SU-DHL-6 (cell line): Measurements from ENCODE around the gene ARIH1.

Experiments
- H2AFZ ChIP-seq: fragments of 200-600 bp; sonication (generic); 2 replicates; pipeline ENCODE4 v1.6.1; 2014; ENCODE audit warnings: low read depth, mild to moderate bottlenecking, moderate library complexity, mixed read lengths, antibody characterized with exemption, low read length; ENCODE audit not compliant: severe bottlenecking
- H3F3A ChIP-seq: fragments of 200-600 bp; shearing (Covaris generic); 2 replicates; pipeline ENCODE4 v1.6.0; 2016; ENCODE audit warnings: antibody characterized with exemption, mild to moderate bottlenecking; ENCODE audit not compliant: insufficient read depth
- H3K27ac ChIP-seq: fragments of 200-600 bp; sonication (generic); 2 replicates; pipeline ENCODE4 v1.5.1; 2016; ENCODE audit warnings: low read depth, mild to moderate bottlenecking, low read length, moderate library complexity, mixed read lengths
- H3K27me3 ChIP-seq: fragments of 200-600 bp; sonication (generic), shearing (Covaris generic); 2 replicates; pipeline ENCODE4 v1.6.0; 2014; ENCODE audit warnings: mild to moderate bottlenecking, low read length
- H3K36me3 ChIP-seq: fragments of 200-600 bp; sonication (generic); 2 replicates; pipeline ENCODE4 v1.6.1; 2014; ENCODE audit warnings: mild to moderate bottlenecking, low read length, mixed read lengths
- H3K4me2 ChIP-seq: fragments of 300-600, 200-600 bp; shearing (Covaris generic), sonication (generic); 2 replicates; pipeline ENCODE4 v1.6.0; 2014; ENCODE audit warnings: low read length, low read depth, mild to moderate bottlenecking; ENCODE audit not compliant: poor library complexity, severe bottlenecking
- H3K4me3 ChIP-seq: fragments of 200-600 bp; sonication (generic); 2 replicates; pipeline ENCODE4 v1.5.1; 2014; ENCODE audit warnings: antibody characterized with exemption, low read length, mild to moderate bottlenecking, mixed read lengths; ENCODE audit not compliant: insufficient read depth, poor library complexity, severe bottlenecking
- H3K79me2 ChIP-seq: fragments of 200-600 bp; sonication (generic); 2 replicates; pipeline ENCODE4 v1.6.1; 2014; ENCODE audit warnings: mild to moderate bottlenecking, low read length, moderate library complexity; ENCODE audit not compliant: insufficient read depth
- H3K9ac ChIP-seq: fragments of 200-600 bp; sonication (generic); 2 replicates; pipeline ENCODE4 v1.7.0; 2014; ENCODE audit warnings: mild to moderate bottlenecking, low read length
- H3K9me2 ChIP-seq: fragments of 200-600 bp; sonication (generic); replicated peaks from 2 replicates; pipeline ENCODE4 v1.6.1; 2014; ENCODE audit warnings: low read length; ENCODE audit not compliant: insufficient read depth
- H3K9me3 ChIP-seq: fragments of 200-600 bp; sonication (generic); 2 replicates; pipeline ENCODE4 v1.6.1; 2014; ENCODE audit warnings: low read length, mixed read lengths; ENCODE audit not compliant: insufficient read depth
- H4K20me1 ChIP-seq: fragments of 200-600 bp; sonication (generic); 2 replicates; pipeline ENCODE4 v1.6.1; 2014; ENCODE audit warnings: low read depth, mild to moderate bottlenecking, antibody characterized with exemption, low read length, moderate library complexity, mixed read lengths
- CTCF ChIP-seq: fragments of 200-600 bp; sonication (generic); IDR thresholded peaks from one replicate; pipeline ENCODE4 v1.5.1; 2017; ENCODE audit warnings: antibody characterized with exemption, mild to moderate bottlenecking, low read length, moderate library complexity; ENCODE audit not compliant: insufficient read depth, poor library complexity, severe bottlenecking
- EZH2phosphoT487 ChIP-seq: fragments of 200-600 bp; sonication (generic), shearing (Covaris generic); conservative IDR thresholded peaks from 2 replicates; pipeline ENCODE4 v1.6.1; 2018; ENCODE audit warnings: mild to moderate bottlenecking, antibody characterized with exemption, low read length, moderate library complexity, mixed read lengths

The ARIH1 gene

DNA sequence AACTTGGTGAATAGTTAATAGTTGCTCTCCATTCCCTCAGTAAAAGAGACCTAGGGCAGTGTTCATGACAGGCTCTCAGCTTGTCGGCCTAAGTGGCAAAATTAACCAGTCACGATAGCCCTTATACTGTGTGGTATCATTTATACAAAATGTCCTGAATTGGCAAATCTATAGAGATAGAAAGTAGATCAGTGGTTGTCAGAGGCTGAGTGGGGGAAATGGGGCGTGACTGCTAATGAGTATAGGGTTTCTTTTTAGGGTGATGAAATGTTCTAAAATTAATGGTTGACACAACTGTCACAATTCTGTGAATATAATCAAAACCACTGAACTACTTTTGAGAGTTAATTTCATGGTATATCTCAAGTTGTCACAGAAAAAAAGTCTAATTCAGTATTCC, 20.9 kb downstream of the ARIH1 start:
- H3K36me3 ChIP-seq = no peaks in the 10 kb centered on the region
- peaks cover 18% of the 10 kb centered on the region; the same call in 1 of the 2 replicates for H4K20me1 ChIP-seq
- no peak overlapping the region for H3K27ac ChIP-seq

DNA sequence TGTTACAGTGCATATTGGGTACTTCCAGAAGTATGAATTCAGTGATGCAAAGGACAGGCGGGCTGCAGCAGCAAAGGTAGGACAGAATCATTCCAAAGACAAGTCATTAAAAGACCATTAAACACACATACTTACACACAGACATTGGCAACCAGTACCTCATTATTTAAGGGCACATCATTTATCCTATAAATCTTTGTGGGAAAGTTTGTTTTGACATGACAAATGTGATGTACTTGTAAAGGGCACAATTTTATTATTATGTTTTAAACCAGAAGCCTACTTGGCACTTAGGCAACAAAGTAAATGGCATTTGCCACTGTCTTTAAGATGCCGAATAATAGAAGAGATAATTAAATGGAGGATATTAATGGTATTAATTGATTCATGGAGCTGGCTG, 22.7 kb downstream of the ARIH1 start:
- no peak for TF ChIP-seq CTCF
- no peak for TF ChIP-seq EZH2phosphoT487
- Histone ChIP-seq H3K9me3 (no peaks in the 10 kb centered on the region), H3K27ac (no peak overlapping the region), H2AFZ (no peak overlapping the region), H4K20me1 (peaks cover 18% of the 10 kb centered on the region; the same call in 1 of the 2 replicates), H3K27me3 (no peaks in the 10 kb centered on the region), H3F3A (peaks cover 10% of the 10 kb centered on the region; the same call in 1 of the 2 replicates), H3K4me2 (no peak overlapping the region), H3K9ac (no peak overlapping the region), H3K36me3 (no peaks in the 10 kb centered on the region), H3K9me2 (no peaks in the 10 kb centered on the region), H3K79me2 (peaks cover 86% of the 10 kb centered on the region), H3K4me3 (no peak overlapping the region)

More for the DNA sequence above, 20.9 kb downstream of the ARIH1 start:
- Histone ChIP-seq H3K4me3 (no peak overlapping the region), H3K4me2 (no peak overlapping the region), H3F3A (peaks cover 10% of the 10 kb centered on the region; the same call in 1 of the 2 replicates), H3K79me2 (peaks cover 92% of the 10 kb centered on the region), H2AFZ (no peak overlapping the region), H3K9me3 (no peaks in the 10 kb centered on the region), H3K9me2 (no peaks in the 10 kb centered on the region), H3K9ac (no peak overlapping the region), H3K27me3 (no peaks in the 10 kb centered on the region)
- TF ChIP-seq CTCF (no peak), EZH2phosphoT487 (no peak)

- no peaks in the 10 kb centered on the region for H3K9me2 ChIP-seq
- H3K27me3 ChIP-seq = no peaks in the 10 kb centered on the region
- H2AFZ ChIP-seq = no peak overlapping the region
- H3F3A ChIP-seq = peaks cover 10% of the 10 kb centered on the region; the same call in 1 of the 2 replicates
- no peak overlapping the region for H3K4me3 ChIP-seq
- no peaks in the 10 kb centered on the region for H3K36me3 ChIP-seq
- H3K4me2 ChIP-seq = no peak overlapping the region
- no peak for TF ChIP-seq EZH2phosphoT487
- no peak for TF ChIP-seq CTCF
- peaks cover 86% of the 10 kb centered on the region for H3K79me2 ChIP-seq
- H3K27ac ChIP-seq = no peak overlapping the region
- no peaks in the 10 kb centered on the region for H3K9me3 ChIP-seq
- H4K20me1 ChIP-seq = peaks cover 15% of the 10 kb centered on the region; the same call in 1 of the 2 replicates
- H3K9ac ChIP-seq = no peak overlapping the region
These were observed 23.3 kb downstream of the ARIH1 start for GRCh38 chr15:72497402-72497801.
